T-helper 2 cell treated with Interferon-gamma antibody and Interleukin-4, amounts not matched to agents 5 μg/mL and 100 μg/mL, for 36 hours (primary cell): ENCODE data around the gene CAMTA2.

Experiments
- DNase-seq: peaks from one replicate; pipeline ENCODE4 v3.0.0; 2021; ENCODE audit warnings: low spot score
- H3K27ac Mint-ChIP-seq: one replicate; pipeline ENCODE4 v1.8.0; 2021; ENCODE audit warnings: mild to moderate bottlenecking, mixed read lengths
- H3K27me3 Mint-ChIP-seq: one replicate; pipeline ENCODE4 v1.8.0; 2021; ENCODE audit warnings: low read depth, mixed read lengths
- H3K36me3 Mint-ChIP-seq: one replicate; pipeline ENCODE4 v1.8.0; 2021; ENCODE audit warnings: low read depth, mixed read lengths
- H3K4me1 Mint-ChIP-seq: one replicate; pipeline ENCODE4 v1.8.0; 2021; ENCODE audit warnings: low read depth, mixed read lengths
- H3K4me3 Mint-ChIP-seq: one replicate; pipeline ENCODE4 v1.8.0; 2022; ENCODE audit warnings: mild to moderate bottlenecking, moderate library complexity, mixed read lengths
- H3K9me3 Mint-ChIP-seq: one replicate; pipeline ENCODE4 v1.8.0; 2021; ENCODE audit warnings: mixed read lengths

CAMTA2 gene

DNA sequence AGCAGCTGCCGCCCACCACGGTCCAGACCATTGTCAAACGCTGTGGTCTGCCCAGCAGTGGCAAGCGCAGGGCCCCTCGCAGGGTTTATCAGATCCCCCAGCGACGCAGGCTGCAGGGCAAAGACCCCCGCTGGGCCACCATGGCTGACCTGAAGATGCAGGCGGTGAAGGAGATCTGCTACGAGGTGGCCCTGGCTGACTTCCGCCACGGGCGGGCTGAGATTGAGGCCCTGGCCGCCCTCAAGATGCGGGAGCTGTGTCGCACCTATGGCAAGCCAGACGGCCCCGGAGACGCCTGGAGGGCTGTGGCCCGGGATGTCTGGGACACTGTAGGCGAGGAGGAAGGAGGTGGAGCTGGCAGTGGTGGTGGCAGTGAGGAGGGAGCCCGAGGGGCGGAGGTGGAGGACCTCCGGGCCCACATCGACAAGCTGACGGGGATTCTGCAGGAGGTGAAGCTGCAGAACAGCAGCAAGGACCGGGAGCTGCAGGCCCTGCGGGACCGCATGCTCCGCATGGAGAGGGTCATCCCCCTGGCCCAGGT lies 34.8 kb upstream of the CAMTA2 start:
- no peak overlapping the region for H3K27ac Mint-ChIP-seq

DNA sequence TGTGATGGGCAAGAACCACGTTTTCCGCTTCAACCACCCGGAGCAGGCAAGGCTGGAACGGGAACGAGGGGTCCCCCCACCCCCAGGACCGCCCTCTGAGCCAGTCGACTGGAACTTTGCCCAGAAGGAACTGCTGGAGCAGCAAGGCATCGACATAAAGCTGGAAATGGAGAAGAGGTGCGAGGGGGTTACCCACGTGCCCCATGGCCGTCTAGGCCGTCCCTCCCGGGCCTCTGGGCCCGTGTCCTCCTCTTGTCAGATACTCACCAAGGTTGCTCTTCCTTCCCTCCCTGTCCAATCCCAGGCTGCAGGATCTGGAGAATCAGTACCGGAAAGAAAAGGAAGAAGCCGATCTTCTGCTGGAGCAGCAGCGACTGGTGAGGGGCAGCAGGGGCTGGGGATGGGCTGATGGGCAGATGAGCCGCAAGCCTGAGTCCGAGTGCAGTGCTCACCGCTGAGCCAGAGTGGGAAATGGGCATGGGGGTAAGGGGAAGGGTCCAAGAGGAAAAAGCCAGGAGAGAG lies 33.1 kb upstream of the CAMTA2 start:
- Mint-ChIP-seq H3K9me3 (no peaks in the 10 kb centered on the region), H3K4me3 (no peak overlapping the region), H3K4me1 (peaks cover 6% of the 10 kb centered on the region), H3K27me3 (no peaks in the 10 kb centered on the region), H3K36me3 (peaks cover 33% of the 10 kb centered on the region), H3K27ac (no peak overlapping the region)
- no peak for DNase-seq

More for the DNA sequence above, 34.8 kb upstream of the CAMTA2 start:
- DNase-seq = no peak
- Mint-ChIP-seq H3K9me3 (no peaks in the 10 kb centered on the region), H3K36me3 (peaks cover 27% of the 10 kb centered on the region), H3K4me3 (no peak overlapping the region), H3K4me1 (peaks cover 5% of the 10 kb centered on the region), H3K27me3 (no peaks in the 10 kb centered on the region)

DNA sequence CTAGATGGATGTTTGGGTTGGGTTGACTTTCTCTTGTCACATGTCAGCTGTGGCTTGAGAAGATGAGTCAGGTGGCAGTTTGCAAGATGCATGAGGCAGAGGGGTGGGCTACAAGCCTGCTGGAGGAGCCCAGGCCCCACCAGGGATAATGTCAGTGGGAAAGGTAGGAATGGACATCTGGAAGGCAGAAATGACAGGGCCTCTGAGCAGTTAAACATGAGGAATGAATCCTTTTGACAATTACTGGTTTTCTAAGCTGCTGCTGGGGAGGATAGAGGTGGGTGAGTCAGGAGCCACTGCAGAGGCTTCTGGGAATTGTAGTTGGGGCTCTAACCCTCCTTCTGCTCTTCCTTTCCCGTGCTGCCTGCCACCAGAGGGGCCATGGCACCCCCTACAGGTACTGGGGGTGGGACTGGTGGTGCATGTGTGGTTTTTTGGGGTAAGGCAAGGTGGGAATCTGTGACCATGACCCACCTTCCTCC lies 32.0 kb upstream of the CAMTA2 start:
- Mint-ChIP-seq H3K36me3 (peaks cover 34% of the 10 kb centered on the region), H3K4me1 (peaks cover 6% of the 10 kb centered on the region), H3K27ac (peak overlapping the region; percentile 44), H3K4me3 (no peak overlapping the region), H3K9me3 (no peaks in the 10 kb centered on the region), H3K27me3 (no peaks in the 10 kb centered on the region)
- no peak for DNase-seq

DNA sequence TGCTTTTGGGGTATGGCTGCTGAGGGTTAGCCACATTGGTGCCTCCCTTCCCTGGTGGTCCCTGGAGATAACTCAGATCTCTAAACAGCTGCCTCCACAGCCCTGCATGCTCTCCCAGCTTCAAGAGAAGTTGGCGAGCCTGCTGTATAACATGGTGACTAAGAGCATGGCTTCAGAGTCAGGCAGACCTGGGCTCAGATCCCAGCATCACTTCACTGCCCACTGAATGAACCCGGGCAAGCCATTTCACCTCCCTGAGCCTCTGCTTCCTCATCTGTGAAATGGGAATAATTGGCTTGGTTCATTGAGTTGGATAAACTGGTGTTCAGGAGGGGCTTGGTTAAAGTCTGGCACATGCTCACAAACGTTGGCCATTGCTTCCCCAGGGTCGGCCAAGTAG lies 26.9 kb upstream of the CAMTA2 start:
- DNase-seq = no peak
- no peaks in the 10 kb centered on the region for H3K9me3 Mint-ChIP-seq
- H3K27me3 Mint-ChIP-seq = no peaks in the 10 kb centered on the region
- H3K4me1 Mint-ChIP-seq = peaks cover 15% of the 10 kb centered on the region
- no peak overlapping the region for H3K4me3 Mint-ChIP-seq
- peaks cover 34% of the 10 kb centered on the region for H3K36me3 Mint-ChIP-seq
- H3K27ac Mint-ChIP-seq = no peak overlapping the region

DNA sequence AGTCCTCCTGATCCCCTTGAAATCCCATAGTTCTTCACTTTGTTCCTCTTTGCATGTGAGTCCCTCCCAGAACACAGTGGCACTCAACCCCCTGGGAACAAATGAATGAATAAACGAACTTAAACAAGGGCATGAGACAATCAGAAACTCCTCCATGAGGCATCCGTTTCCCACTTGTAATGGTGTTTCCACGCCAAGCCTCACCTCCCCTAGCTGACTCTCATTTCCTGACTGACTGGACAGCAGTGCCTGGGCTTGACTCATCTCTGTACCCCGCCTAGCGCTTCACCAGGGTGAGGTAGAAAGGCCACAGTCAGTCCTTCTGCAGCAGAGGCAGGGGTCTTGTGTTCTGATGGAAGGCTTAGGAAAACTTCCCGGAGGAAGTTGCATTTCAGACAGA lies 24.5 kb upstream of the CAMTA2 start:
- DNase-seq = peak; percentile 50
- Mint-ChIP-seq H3K27ac (peak overlapping the region; percentile 37), H3K4me3 (no peak overlapping the region)

DNA sequence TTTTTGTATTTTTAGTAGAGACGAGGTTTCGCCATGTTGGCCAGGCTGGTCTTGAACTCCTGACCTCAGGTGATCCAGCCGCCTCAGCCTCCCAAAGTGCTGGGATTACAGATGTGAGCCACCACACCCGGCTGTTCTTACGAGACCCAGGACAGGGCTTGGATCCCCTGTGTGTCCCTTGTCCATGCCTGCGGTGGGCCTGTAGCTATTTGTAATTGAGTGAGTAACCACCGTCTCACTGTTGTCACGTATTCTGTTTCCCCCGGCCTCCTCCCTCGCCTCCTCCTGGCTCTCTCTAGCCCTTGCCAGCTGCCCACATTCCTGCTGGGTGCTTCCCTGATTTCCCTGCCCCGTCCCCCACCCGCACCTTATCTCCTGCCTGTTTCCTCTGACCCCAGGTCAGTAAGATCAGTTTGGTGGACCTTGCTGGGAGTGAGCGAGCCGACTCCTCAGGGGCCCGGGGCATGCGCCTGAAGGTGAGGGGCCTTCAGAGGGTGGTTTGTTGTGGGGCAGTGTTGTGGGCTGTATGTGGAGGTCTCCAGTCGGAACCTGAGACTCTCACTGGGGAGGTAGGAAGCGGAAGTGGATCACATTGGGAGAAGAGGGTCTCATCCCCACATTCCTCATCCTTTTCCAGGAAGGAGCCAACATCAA lies 15.9 kb upstream of the CAMTA2 start:
- Mint-ChIP-seq H3K4me1 (peaks cover 10% of the 10 kb centered on the region), H3K27ac (no peak overlapping the region), H3K36me3 (peaks cover 45% of the 10 kb centered on the region), H3K9me3 (no peaks in the 10 kb centered on the region), H3K27me3 (no peaks in the 10 kb centered on the region), H3K4me3 (no peak overlapping the region)
- DNase-seq = no peak

More for the DNA sequence above, 24.5 kb upstream of the CAMTA2 start:
- Mint-ChIP-seq H3K27me3 (no peaks in the 10 kb centered on the region), H3K36me3 (peaks cover 37% of the 10 kb centered on the region), H3K9me3 (no peaks in the 10 kb centered on the region), H3K4me1 (peaks cover 11% of the 10 kb centered on the region)

DNA sequence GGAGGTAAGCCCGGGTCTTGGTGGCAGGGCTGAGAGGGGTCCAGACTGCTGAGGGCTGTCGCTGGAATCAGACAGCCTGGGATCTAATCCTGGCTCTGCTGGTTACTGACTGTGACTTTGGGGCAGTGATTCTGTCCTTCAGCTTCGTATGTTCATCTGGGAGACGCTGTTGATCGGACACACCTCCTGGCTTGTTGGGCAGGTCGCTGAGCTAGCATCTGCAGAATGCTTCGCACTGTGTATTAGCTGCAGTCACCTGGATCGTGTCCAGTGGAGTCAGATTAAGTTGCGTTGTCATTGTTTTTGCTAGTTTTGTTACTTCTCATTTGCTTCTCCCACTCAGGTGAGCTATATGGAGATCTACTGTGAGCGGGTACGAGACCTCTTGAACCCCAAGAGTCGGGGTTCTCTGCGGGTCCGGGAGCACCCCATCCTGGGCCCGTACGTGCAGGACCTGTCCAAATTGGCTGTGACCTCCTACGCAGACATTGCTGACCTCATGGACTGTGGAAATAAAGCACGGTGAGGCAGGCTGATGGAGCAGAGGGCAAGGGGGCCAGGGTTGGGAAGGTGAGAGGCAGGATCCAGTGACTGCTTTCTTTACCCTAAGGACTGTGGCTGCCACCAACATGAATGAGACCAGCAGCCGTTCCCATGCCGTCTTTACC lies 14.8 kb upstream of the CAMTA2 start:
- DNase-seq = no peak
- Mint-ChIP-seq H3K36me3 (peaks cover 39% of the 10 kb centered on the region), H3K27me3 (no peaks in the 10 kb centered on the region), H3K4me1 (peaks cover 10% of the 10 kb centered on the region), H3K4me3 (no peak overlapping the region), H3K27ac (no peak overlapping the region), H3K9me3 (no peaks in the 10 kb centered on the region)

DNA sequence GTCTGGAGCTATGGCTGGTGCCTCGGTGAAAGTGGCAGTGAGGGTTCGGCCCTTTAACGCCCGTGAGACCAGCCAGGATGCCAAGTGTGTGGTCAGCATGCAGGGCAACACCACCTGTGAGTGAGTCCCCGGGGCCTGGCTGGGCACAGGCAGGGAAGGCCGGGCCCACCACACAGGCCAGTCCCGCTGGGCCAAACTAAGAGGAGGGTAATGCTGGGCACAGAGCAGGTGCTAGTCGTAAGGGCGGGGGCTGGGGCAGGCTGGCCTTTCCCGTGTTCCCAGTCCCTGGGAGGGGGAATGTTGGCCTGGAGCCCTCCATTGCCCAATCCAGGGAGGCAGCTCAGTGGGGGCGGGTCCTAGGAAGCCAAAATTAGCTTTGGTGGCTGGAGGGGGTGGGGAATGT lies 12.8 kb upstream of the CAMTA2 start:
- Mint-ChIP-seq H3K27me3 (no peaks in the 10 kb centered on the region), H3K9me3 (no peaks in the 10 kb centered on the region), H3K4me1 (peaks cover 14% of the 10 kb centered on the region), H3K27ac (no peak overlapping the region), H3K36me3 (peaks cover 30% of the 10 kb centered on the region), H3K4me3 (no peak overlapping the region)
- no peak for DNase-seq

DNA sequence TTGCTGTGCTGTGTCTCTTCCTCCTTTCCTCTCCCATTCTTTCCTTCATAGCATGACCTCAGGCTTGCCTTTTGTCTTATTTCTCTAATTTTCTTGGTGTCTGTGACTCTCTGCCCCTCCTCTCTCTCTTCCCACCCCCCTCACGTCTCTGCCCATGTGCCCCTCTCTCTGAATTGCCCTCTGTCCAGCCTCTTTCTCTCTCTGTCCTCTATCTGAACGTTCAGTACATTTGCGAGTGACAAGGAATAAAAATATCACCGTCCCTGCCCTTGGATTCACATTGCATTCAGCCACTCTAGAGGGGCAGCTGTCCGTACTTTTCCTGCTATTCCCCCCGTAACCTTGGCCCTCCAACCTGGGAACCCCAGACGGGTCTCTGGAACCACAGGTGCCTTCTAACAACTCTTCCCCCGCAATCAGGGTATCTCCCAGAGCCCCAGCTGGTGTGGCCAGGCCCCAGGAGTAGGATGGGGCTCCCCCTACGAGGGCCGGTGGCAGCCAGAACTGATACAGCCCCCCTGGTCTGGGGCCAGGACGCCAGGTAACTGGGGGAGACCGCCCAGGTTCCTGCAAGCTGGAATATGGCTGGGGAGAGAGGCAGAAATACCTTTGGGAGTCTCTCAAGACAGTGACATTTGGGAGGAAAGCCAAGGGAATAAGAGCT lies 12.1 kb upstream of the CAMTA2 start:
- peaks cover 18% of the 10 kb centered on the region for H3K4me1 Mint-ChIP-seq
- peaks cover 23% of the 10 kb centered on the region for H3K36me3 Mint-ChIP-seq
- H3K27ac Mint-ChIP-seq = peak overlapping the region; percentile 38
- H3K9me3 Mint-ChIP-seq = no peaks in the 10 kb centered on the region
- H3K4me3 Mint-ChIP-seq = peak overlapping the region; percentile 89
- no peak for DNase-seq
- H3K27me3 Mint-ChIP-seq = no peaks in the 10 kb centered on the region

DNA sequence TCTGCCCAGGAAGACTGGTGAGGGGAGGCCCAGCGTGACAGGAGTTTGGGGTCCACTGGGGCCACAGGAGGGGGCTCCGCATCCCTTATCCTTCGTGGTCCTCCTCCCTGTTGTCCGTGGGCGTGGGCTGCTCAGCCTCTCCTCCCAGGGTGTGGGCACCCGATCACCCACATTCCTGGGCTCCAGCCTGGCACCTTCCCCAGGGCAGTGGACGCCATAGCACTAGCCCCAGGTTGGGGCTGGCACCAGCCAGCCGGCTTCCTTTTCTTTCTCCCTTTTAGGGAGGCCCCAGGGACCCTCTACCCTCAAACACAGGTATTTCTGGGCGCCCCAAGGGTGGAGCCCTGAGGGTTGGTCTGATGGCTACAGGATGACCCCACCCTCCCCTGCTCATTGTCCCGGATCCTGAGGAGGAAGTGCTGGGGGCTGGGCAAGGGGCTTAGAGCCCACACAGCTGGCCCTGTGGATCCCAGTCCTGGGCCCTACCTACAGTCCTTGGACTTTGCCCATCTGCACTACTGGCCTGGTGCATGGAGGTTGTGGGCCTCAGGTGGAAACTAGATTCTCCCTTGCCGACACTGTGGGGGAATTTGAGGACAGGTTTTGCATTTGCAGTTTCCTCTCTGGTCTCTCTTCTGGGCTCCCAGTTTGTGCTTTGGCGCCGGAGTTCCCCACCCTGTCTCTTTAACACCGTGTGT lies 11.4 kb upstream of the CAMTA2 start:
- Mint-ChIP-seq H3K4me3 (peak overlapping the region; percentile 89), H3K9me3 (no peaks in the 10 kb centered on the region), H3K36me3 (peaks cover 16% of the 10 kb centered on the region), H3K4me1 (peaks cover 18% of the 10 kb centered on the region), H3K27me3 (no peaks in the 10 kb centered on the region), H3K27ac (peak overlapping the region; percentile 38)
- DNase-seq = no peak

DNA sequence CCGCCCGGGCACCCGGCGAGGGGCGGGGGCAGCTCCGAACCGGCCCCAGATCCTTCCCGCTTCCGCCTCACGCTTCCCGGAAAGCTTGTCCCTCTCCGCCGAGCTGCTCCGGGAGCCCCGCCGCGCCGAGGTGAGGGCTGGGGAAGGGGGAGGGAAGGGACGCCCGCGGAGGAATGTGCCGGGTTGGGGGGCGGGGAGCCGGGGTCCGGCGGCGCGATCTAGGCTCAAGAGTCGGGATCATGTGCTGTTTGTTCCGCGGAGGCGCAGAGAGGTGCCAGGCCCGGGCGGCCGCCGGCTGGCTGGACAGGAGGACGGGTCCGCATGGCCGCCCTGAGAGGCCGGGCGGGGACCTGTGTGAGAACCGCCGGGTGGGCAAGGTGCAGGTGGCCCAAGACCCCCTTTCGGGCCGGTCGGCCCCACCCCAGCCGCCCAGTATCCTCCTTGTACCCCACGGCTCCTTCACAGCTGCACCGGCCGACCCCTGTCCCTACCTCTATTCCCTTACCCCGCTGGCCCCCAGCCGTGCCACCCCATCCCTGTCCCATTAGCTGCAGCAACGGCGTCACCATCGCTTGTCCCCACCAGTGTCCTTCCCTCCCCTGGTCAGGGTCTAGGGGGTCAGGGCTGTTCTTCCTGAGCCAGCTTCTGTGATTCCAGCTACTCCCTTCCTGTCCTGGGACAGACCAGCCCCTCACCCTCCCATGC lies 10.7 kb upstream of the CAMTA2 start:
- Mint-ChIP-seq H3K4me3 (peak overlapping the region; percentile 89), H3K36me3 (peaks cover 11% of the 10 kb centered on the region), H3K4me1 (peaks cover 18% of the 10 kb centered on the region), H3K27me3 (no peaks in the 10 kb centered on the region), H3K9me3 (no peaks in the 10 kb centered on the region), H3K27ac (peak overlapping the region; percentile 63)
- DNase-seq = no peak

DNA sequence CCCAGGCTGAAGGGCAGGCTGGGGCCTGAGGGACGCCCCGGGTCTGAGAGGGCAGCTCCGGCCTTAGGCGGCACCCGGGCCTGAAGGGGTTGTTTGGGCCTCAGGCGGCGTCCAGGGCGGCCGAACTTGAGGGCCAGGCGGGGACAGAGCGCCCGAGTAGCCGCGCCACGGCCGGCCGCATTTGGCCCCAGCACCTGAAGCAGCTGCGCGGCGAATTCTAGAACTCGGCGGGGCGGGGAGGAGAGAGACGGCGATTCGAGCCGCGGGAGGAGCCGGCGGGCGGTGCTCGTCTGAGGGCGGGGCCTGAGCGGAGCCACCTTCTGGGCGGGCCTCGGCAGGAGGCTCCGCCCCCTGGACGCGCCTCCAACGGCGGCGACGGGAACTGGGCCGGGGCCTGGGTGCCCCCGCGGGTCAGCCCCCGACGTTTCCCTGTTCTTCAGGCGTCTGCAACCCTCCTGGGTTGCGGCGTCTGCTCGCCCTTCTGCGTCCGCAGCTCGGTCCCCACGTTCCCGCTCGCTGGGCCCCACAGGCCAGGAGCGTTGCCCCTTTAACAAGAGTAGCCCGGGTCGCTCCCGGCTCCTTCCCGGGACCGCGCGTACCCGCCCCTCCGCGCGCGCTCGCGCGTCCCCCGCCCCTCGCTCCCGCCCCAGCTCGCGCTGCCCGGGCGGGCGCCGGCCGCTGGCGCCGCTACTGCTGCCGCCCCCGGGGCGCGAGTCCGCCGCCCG lies 10.0 kb upstream of the CAMTA2 start, which contains the start of the genes INCA1 and KIF1C:
INCA1 (minus strand) TSS at position 221 of the 725 bp plus-strand sequence. CDS start 3,085 bp downstream, outside the sequence.
KIF1C (plus strand) TSS at position 649 of the 725 bp plus-strand sequence. CDS start 2,297 bp downstream, outside the sequence.
- Mint-ChIP-seq H3K27me3 (no peaks in the 10 kb centered on the region), H3K4me1 (peaks cover 18% of the 10 kb centered on the region), H3K36me3 (peaks cover 11% of the 10 kb centered on the region), H3K27ac (peak within 1 kb of the TSS; percentile 72), H3K4me3 (peak within 1 kb of the TSS; percentile 89), H3K9me3 (no peaks in the 10 kb centered on the region)
- peak; percentile 90 for DNase-seq
